MV-4-11 (cell line): ENCODE results near the gene FCF1.

Source experiments
- DNase-seq: peaks from one replicate; lab custom pipeline; 2025; lab: John Stamatoyannopoulos, UW

The FCF1 gene, protein sequence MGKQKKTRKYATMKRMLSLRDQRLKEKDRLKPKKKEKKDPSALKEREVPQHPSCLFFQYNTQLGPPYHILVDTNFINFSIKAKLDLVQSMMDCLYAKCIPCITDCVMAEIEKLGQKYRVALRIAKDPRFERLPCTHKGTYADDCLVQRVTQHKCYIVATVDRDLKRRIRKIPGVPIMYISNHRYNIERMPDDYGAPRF

DNA sequence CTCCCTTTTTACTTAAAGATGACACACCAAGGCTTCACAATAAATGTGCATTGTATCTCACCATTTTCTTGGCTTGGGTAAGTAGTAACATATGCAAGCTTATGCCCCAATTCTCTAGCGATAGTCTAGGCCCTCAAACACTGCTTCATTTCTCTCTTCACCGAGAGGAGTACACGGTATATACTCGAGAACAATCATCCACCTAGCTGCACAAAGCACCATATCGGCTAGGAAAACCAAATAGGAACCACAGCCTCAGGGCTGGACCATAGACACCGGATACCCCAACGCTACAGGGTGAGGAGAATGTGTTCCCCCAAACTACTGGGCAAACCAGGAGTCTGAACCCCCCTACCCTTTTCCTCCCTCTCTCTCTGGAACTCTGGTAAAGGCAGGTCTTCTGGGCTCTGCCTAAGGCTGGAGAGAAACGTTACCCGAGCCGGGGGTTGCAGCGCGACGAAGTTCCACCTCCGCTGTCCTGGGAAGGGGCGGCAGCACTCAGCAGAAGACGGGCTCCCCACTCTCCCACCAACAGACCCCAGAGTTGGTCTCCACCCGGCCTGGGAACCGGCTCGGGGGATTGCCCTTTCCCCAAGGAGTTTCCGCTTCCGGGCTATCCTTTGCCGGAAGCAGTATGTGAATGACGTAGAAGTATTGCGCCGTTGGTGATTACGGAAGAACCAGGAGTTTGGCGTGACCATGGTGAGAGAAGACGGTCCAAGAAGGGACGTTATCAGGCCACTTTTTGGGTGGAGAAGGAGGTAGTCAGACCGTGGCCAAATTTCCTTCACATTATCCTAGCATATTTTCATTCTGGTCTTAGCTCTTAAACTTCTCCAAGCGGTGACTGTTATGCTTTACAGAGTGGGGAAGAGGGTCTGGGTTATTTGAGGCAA lies at the start of gene FCF1, which contains the start of gene AREL1:
FCF1 (plus strand) TSS at position 646 of the 896 bp plus-strand sequence; CDS start at position 700, 54 bp downstream.
AREL1 (minus strand) TSS at position 582 of the 896 bp plus-strand sequence. CDS start 27,465 bp downstream, outside the sequence.
- DNase-seq, result no peak

- no peak for DNase-seq
These were observed 49.1 kb upstream of the FCF1 start for GRCh38 chr14:74663884-74664283.

DNA sequence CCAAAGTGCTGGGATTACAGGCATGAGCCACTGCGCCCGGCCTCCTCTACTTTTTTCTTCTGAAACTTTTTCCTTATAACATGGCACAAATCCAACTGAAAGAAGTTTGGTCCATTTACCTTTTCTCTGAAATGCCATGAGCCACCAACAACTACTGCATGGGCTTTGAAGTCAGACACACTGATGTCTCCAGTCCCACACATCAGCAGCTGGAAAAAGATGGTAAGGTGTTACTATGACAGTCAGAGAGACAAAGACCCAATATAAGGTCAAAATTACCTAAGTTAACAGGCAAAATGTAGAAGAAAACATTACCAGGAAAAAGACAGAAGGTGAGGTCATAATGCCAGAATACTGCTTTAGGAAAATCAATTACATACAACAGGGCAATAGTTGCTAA lies 48.2 kb upstream of the FCF1 start:
- DNase-seq, result no peak

GRCh38 chr14:74667758-74668157 lies 45.2 kb upstream of the FCF1 start:
- DNase-seq, result no peak

DNA sequence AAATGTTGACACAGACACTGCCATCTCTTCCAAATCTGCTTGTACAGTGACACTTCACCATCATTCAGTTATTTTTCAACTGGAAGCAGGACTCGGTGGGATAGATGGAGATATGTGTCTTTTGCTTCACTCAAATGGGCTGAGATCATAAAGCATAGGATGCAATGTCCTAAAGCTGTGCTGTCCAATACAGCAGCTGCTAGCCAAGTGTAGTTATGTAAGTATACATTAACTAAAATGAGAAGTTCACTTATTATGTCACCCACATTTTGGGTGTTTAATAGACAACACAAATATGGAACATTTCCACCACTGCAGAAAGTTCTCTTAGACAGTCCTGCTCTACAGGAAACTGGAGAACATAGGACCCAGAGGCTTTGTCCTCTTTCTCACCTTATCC lies 43.7 kb upstream of the FCF1 start:
- DNase-seq, result no peak

GRCh38 chr14:74669846-74670245 lies 43.1 kb upstream of the FCF1 start:
- no peak for DNase-seq

DNA sequence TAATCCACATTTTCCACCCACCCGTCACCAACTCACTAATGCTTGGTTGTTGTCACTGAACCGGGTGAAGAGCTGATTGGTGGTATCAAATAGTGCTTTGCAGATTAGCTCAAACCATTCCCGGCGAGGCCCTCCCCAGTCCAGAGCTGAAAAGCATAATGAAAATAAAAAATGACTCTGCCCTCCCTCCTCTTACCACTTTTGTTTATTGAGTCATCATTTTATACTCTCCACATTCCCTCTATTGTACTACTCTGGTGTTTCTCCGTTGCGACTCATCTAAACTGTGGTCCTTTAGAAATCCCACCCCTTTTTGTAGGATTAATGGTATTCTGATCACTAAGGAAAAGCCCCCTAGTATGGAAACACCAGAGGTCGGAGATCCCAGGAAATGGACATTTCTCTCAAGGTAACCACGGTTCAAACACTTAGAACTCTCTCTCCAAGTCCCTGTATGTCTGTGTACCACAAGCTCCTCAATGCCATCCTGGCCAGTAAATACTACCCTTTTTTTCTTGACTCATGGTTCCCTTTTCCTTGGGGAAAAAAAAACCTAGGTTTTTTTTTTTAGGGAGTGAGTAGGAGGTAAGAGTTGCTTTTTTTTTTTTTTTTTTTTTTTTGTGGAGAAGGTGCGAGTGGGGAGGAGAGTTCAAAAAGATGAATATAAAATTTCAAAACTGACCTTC lies 42.1 kb upstream of the FCF1 start:
- no peak for DNase-seq

- DNase-seq, result no peak
These were observed 41.2 kb upstream of the FCF1 start for GRCh38 chr14:74671789-74672188.

DNA sequence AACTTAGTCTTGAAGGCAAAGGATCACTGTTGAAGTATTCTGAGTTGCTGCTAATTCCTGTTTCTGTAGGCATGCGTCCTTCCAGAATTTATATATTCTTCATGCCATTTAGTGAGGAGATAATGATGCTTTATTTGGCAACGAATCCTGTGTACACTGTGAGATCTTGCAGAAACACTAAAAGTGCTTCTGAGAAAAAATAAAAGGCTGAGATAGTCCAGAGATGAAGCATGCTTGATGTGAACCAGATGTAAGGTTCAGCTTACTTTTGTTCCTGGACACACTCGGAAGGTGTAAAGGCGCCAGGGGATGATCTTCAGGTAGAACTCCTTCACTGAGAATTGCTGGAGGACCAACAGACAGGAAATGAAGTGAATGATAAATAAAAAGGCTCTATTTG lies 39.2 kb upstream of the FCF1 start:
- DNase-seq, result no peak

DNA sequence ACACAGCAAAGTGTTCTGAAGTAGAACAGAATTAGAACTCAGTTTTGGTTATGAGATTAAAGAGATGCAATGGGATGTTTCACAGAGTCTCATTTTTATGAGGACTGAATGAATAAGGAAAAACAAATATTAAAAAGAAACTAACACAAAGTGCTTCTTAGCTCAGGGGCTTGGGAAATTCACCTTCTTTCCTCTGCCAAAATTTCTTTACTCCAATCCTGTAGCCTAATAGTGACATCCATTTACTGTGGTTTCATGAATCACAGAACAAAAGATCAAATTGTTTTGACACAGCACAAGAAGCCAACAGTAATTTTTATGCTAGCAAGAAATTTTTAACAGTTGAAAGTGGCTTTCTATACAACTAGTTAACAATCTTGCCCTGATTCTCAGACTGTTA lies 37.7 kb upstream of the FCF1 start:
- DNase-seq, result no peak

- DNase-seq, result no peak
These were observed 30.6 kb upstream of the FCF1 start for GRCh38 chr14:74682169-74682952.

- DNase-seq, result peak; percentile 4
These were observed 29.5 kb upstream of the FCF1 start for GRCh38 chr14:74683406-74683805.

- DNase-seq, result peak; percentile 85
These were observed 28.5 kb upstream of the FCF1 start for GRCh38 chr14:74684434-74684833.

DNA sequence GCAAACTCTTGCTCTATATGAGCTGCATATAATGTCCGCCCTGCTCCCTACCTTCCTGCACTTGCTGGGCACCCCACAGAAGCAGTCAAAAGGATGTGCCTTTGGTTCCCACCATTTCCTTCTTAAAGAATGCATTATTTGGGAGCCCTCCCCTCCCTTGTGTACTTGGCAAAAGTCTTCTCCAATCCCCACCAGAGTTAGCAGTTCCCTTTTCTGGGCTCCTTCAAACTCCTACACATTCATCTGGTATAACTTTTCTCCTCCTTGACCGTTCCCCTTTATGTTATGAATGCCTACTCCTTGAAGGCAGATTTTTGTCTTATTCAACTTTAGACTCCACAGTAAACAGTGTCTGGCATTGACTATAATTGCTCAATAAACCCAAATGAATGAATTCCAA lies 27.9 kb upstream of the FCF1 start:
- peak; percentile 75 for DNase-seq

GRCh38 chr14:74685921-74686678 lies 26.8 kb upstream of the FCF1 start:
- DNase-seq, result no peak

GRCh38 chr14:74691456-74691855 lies 21.5 kb upstream of the FCF1 start:
- DNase-seq, result no peak

GRCh38 chr14:74693191-74693590 lies 19.8 kb upstream of the FCF1 start:
- DNase-seq, result no peak

DNA sequence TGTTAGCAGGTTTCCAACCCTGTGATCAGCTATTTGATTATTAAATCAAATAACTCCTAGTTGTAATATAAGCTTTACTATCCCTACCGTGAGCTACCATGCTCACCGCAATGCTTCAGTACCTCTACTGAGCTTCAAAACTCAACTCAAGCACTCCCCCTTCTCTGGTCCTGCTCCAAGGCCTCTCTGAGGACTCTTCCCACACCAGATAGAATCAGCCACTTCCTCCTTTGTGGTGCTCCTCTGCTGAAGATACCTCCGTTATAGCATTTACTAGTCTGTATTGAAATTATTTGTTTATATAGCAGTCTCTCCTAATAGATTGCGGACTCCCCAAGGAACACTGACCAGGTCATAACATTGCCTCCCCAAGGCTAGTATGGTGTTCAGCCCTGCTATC lies 17.5 kb upstream of the FCF1 start:
- DNase-seq, result peak; percentile 11

GRCh38 chr14:74697011-74697410 lies 15.9 kb upstream of the FCF1 start:
- no peak for DNase-seq

GRCh38 chr14:74697543-74697942 lies 15.4 kb upstream of the FCF1 start:
- DNase-seq, result no peak

- no peak for DNase-seq
These were observed 15.0 kb upstream of the FCF1 start for GRCh38 chr14:74697976-74698375.
